Fibroblast of skin of right quadriceps (primary cell): ENCODE measurements around the gene MCEMP1.
"Not testable (repeated sequence)": the region's sequence is repeated elsewhere in the genome, so short reads cannot be mapped to it uniquely, and the experiment has no call there.

Experiments
- DNase-seq: peaks from one replicate; pipeline ENCODE4 v3.0.0-alpha.2; 2013

Gene MCEMP1

DNA sequence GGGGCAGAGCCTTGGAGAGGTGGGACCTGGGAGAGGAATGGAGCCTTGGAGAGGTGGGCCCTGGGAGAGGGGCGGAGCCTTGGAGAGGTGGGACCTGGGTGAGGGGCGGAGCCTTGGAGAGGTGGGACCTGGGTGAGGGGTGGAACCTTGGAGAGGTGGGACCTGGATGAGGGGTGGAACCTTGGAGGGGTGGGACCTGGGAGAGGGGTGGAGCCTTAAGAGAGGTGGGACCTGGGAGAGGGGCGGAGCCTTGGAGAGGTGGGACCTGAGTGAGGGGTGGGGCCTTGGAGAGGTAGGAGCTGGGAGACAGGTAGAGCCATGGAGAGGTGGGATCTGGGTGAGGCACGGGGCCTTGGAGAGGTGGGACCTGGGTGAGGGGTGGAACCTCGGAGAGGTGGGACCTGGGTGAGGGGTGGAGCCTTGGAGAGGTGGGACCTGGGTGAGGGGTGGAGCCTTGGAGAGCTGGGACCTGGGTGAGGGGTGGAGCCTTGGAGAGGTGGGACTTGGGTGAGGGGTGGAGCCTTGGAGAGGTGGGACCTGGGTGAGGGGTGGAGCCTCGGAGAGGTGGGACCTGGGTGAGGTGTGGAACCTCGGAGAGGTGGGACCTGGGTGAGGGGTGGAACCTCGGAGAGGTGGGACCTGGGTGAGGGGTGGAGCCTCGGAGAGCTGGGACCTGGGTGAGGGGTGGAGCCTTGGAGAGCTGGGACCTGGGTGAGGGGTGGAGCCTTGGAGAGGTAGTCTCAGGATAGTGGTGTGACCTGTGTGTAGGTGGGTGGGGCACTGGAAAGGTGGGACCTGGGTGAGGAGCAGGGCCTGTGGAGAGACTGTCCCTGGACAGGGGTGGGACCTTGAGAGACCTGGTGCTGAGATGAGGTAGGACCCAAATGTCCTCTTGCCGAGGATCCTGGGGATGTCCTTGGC lies 33.0 kb upstream of the MCEMP1 start:
- DNase-seq: not testable (repeated sequence)

DNA sequence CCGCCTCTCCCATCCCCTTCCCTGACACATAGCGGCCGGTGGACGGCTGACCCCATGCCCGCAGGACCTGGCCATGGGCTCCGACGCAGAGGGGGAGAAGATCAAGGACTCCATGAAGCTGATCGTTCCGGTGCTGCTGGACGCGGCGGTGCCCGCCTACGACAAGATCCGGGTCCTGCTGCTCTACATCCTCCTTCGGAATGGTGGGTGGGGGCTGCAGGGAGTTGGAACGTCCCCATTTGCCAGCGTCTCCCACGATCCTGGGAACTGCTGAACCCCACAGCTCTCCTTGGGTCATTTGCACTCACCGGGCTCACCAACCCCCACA lies 32.4 kb upstream of the MCEMP1 start:
- no peak for DNase-seq

DNA sequence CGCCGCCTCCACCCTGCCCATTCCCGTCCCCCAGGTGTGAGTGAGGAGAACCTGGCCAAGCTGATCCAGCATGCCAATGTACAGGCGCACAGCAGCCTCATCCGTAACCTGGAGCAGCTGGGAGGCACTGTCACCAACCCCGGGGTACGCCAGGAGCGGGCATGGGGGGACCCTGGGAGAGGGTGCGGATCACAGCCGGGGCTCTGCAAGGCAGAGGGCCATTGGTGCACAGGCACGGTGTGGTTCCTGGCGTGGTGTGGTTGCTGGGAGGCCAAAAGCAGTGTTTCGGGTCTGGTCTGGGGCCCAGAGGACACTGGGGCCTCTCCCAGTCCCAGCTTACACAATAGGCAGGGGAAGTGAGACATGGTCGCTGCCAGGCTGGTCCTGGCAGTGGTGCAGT lies 31.7 kb upstream of the MCEMP1 start:
- no peak for DNase-seq

DNA sequence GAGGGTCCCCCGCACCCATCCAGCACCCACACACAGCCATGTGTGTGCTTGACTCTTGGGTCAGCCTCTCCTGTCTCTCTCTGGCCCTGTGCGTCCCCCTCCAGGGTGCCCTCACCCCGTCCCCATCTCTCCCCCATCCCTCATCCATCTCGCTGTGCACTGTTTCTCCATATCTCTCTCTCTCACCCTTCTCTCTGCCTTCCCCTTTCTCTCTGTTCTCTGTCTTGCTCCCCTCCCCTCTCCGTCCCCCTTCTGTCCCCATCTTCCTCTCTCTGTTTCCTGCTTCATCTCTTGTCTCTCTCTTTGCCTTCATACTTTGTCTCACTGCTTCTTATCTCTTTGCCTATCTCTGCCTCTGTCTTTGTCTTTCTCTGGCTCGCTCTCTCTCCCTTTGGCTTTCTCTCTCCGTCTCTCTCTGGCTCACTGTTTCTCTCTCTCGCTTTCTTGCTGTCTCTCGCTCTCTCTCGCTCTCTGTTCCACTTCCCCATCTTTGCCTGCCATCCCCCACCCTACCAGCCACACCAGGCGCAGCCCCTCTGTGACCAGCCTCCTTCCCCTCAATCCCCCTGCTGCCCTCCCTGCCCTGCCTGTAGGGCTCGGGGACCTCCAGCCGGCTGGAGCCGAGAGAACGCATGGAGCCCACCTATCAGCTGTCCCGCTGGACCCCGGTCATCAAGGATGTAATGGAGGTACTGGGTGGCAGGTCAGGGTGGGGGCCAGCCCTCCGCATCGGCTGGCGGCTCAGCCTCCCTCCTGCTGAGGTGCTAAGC lies 31.0 kb upstream of the MCEMP1 start:
- DNase-seq: no peak

DNA sequence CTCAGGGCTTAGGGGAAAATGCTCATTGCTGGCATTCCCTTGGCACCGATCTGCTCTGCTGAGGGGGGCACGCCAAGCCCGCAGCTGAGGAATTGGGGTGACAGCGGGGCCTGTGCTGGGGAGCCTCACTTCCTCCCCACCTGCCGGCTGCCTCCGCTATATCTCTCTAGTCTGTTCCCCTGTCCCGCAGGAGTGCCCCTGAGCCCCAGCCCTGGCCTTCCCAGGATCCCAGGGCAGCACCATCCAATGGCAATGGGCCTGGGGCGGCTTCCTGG lies 30.5 kb upstream of the MCEMP1 start:
- no peak for DNase-seq

DNA sequence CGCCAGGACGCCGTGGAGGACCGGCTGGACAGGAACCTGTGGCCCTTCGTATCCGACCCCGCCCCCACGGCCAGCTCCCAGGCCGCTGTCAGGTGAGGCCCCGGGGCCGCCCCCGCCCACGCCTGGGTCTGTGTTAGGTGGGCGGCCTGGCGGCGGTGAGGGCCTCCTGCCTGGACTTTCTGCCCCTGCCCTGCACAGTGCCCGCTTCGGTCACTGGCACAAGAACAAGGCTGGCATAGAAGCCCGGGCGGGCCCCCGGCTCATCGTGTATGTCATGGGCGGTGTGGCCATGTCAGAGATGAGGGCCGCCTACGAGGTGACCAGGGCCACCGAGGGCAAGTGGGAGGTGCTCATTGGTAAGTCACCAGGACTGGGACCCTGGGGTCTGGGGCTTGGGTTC lies 29.7 kb upstream of the MCEMP1 start:
- DNase-seq: no peak

DNA sequence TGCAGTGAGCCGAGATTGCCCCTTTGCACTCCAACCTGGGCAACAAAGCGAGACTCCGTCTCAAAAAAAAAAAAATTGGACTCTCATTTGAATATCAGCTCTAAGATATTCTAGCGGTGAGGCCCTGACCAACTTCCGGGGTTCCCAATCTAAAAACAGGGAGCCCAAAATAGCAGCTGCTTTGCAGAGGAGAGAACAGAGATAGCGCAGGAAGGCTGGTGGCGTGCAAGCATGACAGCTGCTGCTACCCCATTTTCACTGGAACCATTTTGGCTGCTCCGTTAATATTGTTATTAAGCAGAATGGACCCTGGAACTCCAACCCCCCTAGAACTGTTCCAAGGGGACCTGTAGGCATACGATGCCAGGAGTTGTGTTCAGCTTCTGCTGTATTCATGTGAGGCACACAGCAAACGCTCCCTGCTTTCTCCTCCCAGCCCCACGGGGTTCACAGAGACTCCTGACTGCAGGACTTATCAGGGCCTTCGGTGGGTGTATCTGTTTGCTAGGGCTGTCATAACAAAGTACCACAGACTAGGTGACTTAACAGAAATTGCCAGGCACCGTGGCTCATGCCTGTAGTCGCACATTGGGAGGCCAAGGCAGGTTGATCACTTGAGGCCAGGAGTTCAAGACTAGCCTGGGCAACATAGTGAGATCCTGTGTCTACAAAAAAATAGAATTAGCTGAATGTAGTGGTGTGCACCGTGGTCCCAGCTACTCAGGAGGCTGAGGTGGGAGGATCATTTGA lies 28.4 kb upstream of the MCEMP1 start:
- no peak for DNase-seq

DNA sequence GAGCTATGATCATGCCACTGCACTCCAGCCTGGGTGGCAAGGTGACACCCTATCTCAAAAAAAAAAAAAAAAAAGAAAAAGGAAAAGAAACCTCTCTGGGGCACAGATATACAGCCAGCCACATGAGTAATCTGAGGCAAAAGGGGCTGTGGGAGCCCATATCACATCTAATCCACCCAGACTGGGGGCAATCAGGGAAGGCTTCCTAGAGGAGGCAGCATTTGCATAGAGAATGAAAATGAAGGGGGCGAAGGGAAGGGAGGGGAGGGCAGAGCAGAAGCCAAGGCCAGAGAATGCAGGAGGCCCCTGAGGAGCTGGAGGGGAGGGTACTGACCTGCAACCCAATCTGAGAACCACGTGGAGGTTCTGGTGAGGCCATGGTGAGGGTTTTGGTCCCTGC lies 26.7 kb upstream of the MCEMP1 start:
- no peak for DNase-seq

DNA sequence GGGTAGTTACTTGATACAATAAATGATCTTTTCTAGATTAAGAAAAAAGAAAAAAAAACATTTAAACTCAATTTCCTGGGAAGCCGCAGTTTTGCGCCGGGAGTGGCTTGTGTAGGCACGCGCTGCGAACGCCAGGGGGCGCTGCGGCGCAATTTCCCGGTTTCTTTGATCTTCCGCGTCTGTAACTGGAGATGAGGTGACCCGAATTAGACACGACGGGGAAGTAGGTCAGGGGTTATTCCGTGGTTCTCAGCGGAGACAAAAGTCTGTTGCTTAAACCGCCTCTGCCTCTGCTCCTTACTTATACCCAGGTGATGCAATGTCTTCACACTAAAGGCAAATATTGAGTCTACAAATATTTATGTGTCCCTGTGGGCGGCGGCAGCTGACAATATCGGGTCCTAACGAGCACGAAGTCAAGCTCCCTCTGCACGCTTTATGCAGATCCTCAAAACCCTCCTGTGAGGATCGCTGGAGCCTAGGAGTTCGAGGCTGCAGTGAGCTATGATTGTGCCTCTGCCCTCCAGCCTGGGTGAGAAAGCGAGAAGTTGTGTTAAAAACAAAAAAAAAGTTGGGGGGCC lies 24.7 kb upstream of the MCEMP1 start:
- peak; percentile 63 for DNase-seq

DNA sequence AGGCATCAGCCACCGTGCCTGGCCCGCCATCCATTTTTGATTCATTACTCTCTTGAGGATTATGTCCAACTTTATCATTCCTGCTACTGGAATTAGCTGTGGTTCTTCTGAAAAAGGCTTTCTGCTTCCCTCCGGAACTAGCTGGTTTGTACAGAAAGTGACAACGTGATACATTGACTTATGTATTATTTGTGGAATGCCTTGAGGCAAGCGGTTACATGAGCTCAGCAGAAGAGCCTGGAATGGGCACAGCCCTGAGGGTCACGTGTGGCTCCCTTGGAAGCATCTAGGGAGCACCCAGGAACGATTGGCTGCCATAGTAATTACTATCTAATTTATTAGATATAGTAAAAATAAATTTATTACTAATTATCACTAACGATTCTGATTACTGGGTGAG lies 22.5 kb upstream of the MCEMP1 start:
- no peak for DNase-seq

DNA sequence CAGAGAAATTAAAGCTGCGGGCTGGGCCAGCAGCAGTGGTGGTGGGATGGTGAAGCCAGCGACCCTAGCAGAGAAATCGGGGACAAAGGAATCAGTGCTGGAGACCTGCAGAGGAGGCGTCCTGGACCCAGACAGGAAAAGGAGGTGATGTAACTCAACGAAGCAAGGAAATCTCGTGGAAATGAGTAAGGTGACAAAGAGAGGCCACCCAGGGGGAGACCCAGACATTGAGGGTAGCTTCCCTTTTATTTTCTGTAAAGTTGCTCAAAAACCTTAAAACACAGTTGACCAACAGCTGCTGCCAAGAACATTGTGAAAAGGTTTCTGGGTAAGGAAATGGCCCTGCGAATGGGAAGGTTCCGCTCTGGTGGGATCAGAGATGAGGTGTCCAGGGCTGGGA lies 21.3 kb upstream of the MCEMP1 start:
- DNase-seq: no peak

DNA sequence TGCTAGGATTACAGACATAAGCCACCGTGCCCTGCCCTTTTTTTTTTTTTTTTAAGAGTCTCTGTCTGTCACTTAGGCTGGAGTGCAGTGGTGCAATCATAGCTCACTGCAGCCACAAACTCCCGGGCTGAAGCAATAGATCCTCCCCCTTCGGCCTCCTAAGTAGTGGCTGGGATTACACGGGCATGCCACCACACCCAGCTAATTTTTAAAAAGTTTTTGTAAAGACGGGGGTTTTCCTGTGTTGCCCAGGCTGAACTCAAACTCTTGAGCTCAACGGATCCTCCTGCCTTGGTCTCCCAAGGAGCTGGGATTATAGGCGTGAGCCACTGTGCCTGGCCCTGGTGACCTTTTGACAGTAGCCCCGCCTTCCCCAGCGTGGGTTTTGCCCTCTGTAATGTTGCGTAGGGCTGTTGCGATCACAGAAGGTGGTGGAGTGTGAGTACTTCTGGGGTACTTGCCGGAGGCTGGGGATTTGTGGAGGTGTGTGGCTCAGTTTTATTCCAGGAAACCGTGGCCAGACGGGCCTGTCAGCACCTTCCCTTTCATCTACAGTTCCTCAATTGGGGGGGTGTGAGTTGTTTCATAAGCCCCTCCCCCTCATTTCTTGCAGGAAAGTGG lies 19.6 kb upstream of the MCEMP1 start:
- no peak for DNase-seq

DNA sequence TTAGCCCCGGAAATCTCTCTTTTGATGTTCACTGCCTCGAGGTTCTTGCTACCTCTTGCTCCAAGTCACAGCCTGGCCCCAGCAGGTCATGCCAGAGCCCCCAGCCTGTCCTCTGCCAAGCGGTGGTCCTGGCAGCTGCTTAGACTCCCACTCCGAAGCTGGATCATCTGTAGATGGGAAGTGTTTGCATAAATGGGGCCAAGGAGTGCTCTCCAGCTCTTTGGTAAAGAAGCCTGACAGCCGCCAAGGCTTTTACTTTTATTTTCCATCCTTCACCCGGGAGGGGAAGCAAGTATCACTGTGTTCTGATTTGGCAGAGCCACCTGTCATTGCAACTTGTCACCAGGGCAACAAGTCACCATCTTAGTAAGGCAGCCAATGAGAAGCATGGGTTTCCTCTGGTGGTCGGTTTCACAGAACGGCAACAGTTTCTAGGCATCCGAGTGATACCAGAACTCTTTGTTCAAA lies 18.6 kb upstream of the MCEMP1 start:
- DNase-seq: no peak

DNA sequence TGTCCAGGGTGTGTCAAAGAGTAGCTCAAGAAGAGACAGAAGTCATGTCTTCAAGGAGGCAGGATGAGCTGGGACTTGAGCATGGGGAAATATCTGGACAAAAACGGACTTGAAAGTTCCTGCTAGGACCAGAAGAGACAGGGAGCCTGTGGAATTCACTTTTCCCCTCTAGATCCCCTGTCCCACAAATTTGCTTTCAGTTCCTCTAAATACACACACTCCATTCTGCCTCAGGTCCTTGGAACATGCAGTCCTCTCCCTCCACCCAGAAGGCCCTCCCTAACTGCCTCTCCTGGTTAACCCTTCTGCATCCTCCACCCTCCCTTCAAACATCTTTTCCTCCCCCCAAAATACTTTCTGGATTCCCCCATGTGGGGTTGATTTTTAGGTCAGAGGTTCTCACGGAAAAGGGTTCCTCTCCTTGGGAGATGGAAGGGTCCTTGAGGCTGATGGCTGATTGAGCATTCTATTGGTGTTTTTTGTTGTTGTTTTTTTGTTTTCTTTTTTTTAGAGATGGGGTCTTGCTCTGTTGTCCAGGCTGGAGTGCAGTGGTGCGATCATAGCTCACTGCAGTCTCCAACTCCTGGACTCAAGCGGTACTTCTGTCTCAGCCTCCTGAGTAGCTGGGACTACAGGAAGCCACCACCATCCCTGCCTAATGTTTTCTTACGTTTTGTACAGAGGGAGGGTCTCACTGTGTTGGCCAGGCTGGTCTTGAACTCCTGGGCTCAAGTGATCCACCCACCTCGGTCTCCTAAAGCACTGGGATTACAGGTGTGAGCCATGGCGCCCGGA lies 14.9 kb upstream of the MCEMP1 start:
- no peak for DNase-seq

DNA sequence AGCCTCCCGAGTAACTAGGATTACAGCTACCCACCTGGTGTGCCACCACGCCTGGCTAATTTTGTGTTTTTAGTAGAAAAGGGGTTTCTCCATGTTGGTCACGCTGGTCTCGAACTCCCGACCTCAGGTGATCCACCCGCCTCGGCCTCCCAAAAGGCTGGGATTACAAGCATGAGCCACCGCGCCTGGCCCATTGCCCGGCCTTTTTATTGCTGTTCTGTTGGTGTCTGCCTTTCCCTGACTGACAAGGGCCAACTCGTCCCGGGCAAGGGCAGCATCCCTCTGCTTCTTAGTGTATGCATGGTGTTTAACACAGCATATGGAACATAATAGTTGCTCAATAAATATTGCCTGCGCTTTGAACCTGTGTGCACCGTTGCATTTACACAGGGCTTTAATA lies 14.2 kb upstream of the MCEMP1 start:
- DNase-seq: no peak

DNA sequence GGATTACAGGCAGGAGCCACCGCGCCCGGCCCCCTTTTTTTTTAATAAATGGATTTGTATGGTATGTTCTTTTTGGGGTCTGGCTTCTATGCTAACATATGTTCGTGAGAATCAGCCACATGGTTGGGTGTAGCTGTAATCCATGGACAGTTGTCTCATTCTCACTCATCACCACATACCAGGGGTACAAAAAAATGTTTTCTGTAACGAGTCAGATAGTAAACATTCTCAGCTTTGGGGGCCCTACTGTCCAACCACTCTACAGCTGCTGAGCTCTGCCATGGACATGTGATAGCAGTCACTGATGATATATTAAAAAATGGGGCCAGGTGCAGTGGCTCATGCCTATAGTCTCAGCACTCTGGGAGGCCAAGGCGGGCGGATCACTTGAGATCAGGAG lies 13.2 kb upstream of the MCEMP1 start:
- no peak for DNase-seq

DNA sequence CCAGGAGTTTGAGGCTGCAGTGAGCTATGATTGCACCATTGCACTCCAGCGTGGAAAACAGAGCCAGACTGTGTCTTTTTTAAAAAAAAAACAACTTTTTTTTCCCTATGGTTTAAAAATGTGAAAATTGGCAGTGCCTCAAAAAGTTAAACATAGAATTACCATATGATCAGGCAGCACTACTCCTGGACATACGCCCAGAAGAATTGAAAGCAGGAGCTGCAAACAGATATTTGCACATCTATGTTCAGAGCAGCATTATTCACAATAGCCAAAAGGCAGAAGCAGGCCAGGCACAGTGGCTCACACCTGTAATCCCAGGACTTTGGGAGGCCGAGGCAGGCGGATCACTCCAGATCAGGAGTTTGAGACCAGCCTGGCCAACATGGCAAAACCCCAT lies 11.8 kb upstream of the MCEMP1 start:
- peak; percentile 63 for DNase-seq

DNA sequence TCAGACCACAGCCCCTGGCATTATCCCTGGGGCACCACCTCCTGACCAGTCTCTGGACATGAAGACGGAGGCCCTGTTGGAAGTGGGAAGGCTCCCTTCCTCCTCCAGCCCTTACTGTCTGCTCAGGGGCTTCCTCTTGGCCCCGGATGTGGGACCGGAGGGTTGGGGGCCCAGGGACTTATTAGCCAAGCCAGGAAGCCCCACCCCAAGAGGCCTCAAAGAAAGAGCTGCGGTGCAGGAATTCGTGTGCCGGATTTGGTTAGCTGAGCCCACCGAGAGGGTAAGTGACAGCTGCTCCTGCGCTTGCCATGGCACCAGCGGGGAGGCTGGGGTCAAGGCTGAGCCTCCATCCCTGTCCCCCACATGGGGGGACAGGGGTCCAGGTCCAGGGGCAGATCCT lies 8.0 kb upstream of the MCEMP1 start, which contains the start of gene RETN:
Gene RETN, plus strand, starts transcription at position 208 of the 400 bp plus-strand sequence. CDS start 278 bp downstream, outside the sequence.
- DNase-seq: no peak

DNA sequence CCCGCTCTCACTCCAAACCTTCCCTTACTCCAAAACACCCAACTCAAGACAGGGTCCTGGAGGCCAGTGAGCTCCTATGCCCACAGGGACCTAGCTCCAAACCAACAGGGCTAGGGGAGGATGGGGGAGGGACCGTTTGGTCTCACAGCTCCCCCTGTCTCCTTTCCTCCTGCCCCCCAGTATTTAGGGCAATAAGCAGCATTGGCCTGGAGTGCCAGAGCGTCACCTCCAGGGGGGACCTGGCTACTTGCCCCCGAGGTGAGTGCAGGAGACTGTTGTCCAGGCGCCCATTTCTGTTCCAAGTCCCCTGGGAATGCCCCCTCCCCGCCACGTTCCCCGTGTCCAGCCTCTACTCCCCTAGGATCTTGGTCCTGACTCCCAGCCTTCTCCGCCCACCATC lies 7.2 kb upstream of the MCEMP1 start:
- no peak for DNase-seq

DNA sequence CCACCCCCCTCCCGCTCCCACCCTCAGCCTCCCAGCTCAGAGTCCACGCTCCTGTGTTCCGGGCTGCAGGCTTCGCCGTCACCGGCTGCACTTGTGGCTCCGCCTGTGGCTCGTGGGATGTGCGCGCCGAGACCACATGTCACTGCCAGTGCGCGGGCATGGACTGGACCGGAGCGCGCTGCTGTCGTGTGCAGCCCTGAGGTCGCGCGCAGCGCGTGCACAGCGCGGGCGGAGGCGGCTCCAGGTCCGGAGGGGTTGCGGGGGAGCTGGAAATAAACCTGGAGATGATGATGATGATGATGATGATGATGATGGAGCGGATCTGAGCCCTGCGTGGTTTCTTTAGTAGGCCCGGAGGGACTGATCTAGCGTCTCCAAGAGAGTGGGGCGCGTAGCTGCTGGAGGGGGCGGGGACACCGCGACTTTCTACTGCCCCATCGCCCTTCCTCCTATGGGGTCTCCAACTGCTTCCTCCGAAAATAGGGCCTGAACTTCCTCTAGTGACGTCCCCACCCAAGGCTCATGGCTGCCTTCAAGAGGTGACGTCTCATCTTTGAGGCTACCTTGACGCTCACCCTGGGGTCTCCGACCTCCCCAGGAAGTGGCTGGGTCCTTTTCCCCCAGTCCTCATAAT lies 6.6 kb upstream of the MCEMP1 start:
- no peak for DNase-seq

DNA sequence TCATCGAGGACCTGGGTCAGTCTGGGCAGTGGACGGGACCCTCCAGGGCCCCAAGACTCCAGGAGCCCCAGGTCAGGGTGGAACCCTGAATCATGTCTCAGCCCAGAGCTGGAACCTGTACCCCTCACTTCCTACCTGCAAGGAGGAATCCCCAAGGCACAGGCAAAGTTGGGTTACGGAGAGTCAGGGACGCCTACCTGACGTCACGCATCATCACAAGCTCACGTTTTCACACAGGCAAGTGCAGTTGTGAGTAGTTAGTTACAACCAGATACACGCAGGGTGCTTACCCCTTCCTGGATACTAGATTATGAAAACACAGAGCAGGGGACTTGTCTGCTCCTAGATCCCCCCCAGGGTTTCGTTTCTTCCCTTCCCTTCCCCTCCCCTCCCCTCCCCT lies 6.1 kb upstream of the MCEMP1 start:
- no peak for DNase-seq

DNA sequence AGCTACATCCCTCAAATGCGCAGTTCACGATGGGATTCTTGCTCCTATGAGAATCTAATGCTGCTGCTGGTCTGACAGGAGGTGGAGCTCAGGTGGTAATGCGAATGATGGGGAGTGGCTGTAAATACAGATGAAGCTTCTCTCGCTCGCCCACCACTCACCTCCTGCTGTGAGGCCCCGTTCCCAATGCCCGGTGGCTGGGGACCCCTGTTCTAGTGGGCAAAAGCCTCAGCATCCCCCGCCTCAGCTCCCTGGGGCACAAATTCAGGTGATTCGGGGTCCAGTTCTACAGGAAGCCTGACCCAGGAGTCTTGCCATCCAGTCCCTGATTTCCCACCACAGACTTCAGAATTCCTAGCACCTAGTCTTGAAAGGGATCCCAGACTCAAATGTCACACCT lies 4.4 kb upstream of the MCEMP1 start:
- DNase-seq: no peak
